Measurements from ENCODE around the gene TBX10.
"Not testable (repeated sequence)": the region's sequence is repeated elsewhere in the genome, so short reads cannot be mapped to it uniquely, and the experiment has no call there.

TBX10 gene

DNA sequence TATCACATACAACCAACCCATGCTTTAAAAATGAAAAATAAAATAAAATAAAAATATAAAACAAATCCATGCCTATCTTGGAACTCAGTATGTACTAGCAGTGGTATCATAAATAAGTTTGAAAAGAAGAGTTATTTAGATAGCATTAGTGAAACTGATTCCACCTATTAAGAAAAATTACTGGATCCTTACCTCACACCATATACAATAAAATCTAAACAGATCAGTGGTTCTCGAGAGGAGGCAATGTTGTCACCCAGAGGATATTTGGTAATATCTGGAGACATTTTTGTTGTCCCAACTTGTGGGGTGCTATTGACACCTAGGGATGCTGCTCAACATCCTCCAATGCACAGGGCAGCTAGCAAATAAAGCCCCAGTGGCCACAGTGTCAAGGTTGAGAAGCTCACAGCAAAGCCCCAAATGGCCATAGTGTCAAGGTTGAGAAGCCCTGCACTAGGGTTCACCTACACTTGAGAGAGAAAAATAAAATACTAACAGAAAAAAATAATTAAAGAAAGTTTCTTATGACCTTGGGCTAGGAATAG lies 42.7 kb downstream of the TBX10 start:
- H3K27me3 Mint-ChIP-seq: no peaks in the 10 kb centered on the region
- no peaks in the 10 kb centered on the region for H3K36me3 Mint-ChIP-seq
- no peak overlapping the region for H3K4me3 Mint-ChIP-seq
- H3K9me3 Mint-ChIP-seq: peaks cover 2% of the 10 kb centered on the region
- no peak for ATAC-seq
- H3K4me1 Mint-ChIP-seq: peaks cover 22% of the 10 kb centered on the region
- H3K27ac Mint-ChIP-seq: no peak overlapping the region

DNA sequence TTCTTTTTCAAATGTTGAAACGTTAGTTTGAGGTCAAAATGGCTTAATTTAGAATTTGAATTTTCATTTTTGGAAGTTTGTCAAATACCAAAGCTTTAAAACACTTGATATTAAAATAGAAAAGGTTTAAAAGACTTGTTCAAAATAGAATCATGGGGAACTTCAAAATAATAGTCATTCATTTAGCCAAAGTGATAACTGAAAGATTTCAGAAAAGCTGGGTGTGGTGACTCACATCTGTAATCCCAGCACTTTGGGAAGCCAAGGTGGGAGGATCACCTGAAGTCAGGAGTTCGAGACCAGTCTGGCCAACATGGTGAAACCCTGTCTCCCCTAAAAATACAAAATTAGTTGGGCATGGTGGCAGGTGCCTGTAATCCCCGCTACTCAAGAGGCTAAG lies 45.1 kb downstream of the TBX10 start:
- Mint-ChIP-seq H3K4me1 (peaks cover 17% of the 10 kb centered on the region), H3K27me3 (no peaks in the 10 kb centered on the region)

DNA sequence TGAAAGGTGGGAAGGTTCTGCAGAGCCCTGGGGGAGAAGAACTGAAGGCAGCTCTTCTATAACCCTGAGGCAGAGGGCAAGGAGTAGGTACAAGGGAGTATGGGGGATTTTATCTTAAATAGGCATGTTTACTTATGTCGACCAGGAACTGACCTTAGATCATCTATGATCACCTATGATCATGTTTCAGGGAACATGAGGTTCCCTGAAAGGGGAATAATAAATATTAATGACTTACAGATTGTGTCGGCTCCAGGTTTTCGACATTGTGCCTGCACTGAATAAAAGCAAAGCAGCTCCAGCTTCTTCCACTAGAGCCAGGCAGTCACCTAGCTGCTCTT lies 46.0 kb downstream of the TBX10 start:
- Mint-ChIP-seq H3K4me3 (no peak overlapping the region), H3K9me3 (peaks cover 2% of the 10 kb centered on the region), H3K36me3 (no peaks in the 10 kb centered on the region)

More for the DNA sequence above, 45.1 kb downstream of the TBX10 start:
- no peak overlapping the region for H3K27ac Mint-ChIP-seq
- no peak overlapping the region for H3K4me3 Mint-ChIP-seq
- no peaks in the 10 kb centered on the region for H3K36me3 Mint-ChIP-seq
- peaks cover 2% of the 10 kb centered on the region for H3K9me3 Mint-ChIP-seq
- no peak for ATAC-seq

DNA sequence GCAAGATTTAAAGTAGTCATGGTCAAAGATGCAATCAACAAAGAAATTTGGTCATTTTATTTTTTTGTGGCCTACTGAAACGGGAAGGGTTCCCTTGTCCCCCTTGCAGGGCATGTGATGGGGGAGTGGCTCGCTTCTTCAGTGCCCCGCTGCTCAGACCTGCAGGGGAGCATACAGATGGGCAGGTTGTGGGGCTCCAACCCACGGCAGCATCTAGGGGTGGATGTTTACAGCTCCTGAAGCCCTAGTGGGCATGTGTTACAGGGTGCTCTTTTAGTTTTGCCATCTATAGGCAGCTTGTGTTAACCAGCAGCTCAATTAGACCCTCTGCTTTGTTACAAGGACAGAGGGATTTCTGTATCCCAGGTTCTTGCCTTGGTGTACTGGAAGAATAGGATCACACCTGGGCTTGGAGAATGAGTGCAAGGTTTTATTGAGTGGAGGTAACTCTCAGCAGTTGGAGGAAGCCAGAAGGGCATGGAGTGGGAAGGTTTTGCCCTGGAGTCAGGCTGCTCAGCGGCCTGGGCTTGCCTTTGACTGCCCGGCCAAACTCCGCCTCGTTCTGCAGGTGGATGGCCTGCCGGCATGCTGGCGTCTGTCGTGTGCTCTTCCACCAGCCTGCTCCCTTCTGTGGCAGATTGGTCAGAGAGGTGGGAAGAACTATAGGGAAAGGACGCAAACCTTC lies 46.5 kb downstream of the TBX10 start:
- H3K9me3 Mint-ChIP-seq: peaks cover 2% of the 10 kb centered on the region
- peaks cover 17% of the 10 kb centered on the region for H3K4me1 Mint-ChIP-seq
- no peak overlapping the region for H3K4me3 Mint-ChIP-seq
- no peak for ATAC-seq
- H3K27ac Mint-ChIP-seq: no peak overlapping the region
- no peaks in the 10 kb centered on the region for H3K27me3 Mint-ChIP-seq
- H3K36me3 Mint-ChIP-seq: no peaks in the 10 kb centered on the region

More for the DNA sequence above, 46.0 kb downstream of the TBX10 start:
- Mint-ChIP-seq H3K27ac (no peak overlapping the region), H3K27me3 (no peaks in the 10 kb centered on the region), H3K4me1 (peaks cover 13% of the 10 kb centered on the region)
- no peak for ATAC-seq

DNA sequence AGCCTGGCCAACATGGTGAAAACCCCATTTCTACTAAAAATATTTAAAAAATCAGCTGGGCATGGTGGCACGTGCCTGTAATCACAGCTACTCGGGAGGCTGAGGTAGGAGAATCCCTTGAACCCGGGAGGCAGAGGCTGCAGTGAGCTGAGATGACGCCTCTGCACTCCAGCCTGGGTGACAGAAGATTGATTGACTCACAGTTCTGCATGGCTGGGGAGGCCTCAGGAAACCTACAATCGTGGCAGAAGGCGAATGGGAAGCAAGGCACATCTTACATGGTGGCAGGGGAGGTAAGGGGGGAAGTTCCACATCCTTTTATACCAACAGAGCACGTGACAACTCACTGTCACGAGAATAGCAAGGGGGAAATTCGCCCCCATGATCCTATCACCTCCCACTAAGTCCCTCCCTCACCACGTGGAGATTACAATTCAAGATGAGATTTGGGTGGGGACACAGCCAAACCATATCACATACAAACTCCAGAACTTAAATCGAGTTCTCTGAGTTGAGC lies 50.6 kb downstream of the TBX10 start:
- Mint-ChIP-seq H3K27ac (peak overlapping the region; percentile 98), H3K4me1 (peaks cover 55% of the 10 kb centered on the region)
- not testable (repeated sequence) for H3K4me3 Mint-ChIP-seq

DNA sequence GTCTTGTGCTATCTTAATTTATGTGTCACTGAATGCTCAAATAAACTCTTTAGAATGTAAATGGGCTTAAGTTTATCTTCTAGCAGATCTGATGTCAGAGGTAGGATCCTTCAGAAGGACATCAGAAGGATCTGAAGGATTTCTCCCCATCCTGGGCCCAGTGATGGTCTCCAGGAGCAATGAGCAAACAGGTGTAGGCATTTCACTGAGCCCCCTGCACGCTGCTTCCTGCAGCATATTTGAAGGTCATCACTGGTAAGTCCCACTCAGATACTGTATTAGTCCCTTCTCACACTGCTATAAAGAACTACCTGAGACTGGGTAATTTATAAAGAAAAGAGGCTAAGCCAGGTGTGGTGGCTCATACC lies 51.4 kb downstream of the TBX10 start:
- Mint-ChIP-seq H3K27me3 (no peaks in the 10 kb centered on the region), H3K4me3 (peak overlapping the region; percentile 46), H3K4me1 (peaks cover 60% of the 10 kb centered on the region), H3K9me3 (peaks cover 6% of the 10 kb centered on the region), H3K27ac (peak overlapping the region; percentile 98), H3K36me3 (peaks cover 30% of the 10 kb centered on the region)
- peak; percentile 74 for ATAC-seq

More for the DNA sequence above, 50.6 kb downstream of the TBX10 start:
- H3K9me3 Mint-ChIP-seq, H3K27me3 Mint-ChIP-seq, ATAC-seq: not testable (repeated sequence)
- peaks cover 30% of the 10 kb centered on the region for H3K36me3 Mint-ChIP-seq

DNA sequence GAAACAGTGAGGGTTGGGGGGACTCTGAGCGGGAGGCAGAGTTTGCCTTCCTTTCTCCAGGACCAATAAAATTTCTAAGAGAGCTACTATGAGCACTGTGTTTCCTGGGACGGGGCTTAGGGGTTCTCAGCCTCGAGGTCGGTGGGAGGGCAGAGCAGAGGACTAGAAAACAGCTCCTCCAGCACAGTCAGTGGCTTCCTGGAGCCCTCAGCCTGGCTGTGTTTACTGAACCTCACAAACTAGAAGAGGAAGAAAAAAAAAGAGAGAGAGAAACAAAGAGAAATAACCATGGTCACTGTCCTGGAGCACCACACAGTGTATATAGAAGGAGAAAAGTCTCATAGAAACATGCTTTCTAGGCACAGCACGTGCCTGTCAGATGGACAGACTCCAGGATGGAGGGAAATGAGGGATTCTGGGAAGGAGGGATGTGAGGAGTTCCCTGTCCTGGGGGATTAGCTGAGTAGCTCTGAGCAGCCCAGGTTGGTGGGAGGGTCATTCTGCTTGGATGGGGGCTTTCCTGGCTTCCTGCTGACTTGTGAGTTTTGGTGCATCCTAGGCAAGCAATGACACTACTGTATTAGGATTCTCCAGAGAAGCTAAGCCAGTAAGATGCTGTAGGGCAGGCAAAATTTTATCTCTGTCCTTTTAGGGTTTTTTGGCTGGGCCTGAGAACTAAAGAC lies 52.9 kb downstream of the TBX10 start:
- Mint-ChIP-seq H3K9me3 (peaks cover 6% of the 10 kb centered on the region), H3K36me3 (peaks cover 30% of the 10 kb centered on the region), H3K4me3 (peak overlapping the region; percentile 19), H3K4me1 (peaks cover 71% of the 10 kb centered on the region), H3K27me3 (no peaks in the 10 kb centered on the region), H3K27ac (peak overlapping the region; percentile 98)
- ATAC-seq: no peak

DNA sequence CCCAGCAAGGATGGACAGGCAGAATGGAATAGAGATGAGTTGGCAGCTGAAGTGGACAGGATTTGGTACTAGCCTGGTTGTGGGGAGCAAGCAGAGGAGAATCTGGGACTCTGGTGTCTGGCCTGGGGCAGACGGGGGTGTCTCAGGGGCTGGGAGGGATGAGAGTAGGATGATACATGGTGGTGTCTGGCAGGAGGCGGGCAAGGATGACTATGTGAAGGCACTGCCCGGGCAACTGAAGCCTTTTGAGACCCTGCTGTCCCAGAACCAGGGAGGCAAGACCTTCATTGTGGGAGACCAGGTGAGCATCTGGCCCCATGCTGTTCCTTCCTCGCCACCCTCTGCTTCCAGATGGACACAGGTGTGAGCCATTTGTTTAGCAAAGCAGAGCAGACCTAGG lies 53.7 kb downstream of the TBX10 start:
- peaks cover 30% of the 10 kb centered on the region for H3K36me3 Mint-ChIP-seq
- H3K27me3 Mint-ChIP-seq: no peaks in the 10 kb centered on the region
- peak overlapping the region; percentile 98 for H3K27ac Mint-ChIP-seq
- no peak for ATAC-seq
- H3K4me3 Mint-ChIP-seq: peak overlapping the region; percentile 85
- peaks cover 71% of the 10 kb centered on the region for H3K4me1 Mint-ChIP-seq
- peaks cover 6% of the 10 kb centered on the region for H3K9me3 Mint-ChIP-seq

DNA sequence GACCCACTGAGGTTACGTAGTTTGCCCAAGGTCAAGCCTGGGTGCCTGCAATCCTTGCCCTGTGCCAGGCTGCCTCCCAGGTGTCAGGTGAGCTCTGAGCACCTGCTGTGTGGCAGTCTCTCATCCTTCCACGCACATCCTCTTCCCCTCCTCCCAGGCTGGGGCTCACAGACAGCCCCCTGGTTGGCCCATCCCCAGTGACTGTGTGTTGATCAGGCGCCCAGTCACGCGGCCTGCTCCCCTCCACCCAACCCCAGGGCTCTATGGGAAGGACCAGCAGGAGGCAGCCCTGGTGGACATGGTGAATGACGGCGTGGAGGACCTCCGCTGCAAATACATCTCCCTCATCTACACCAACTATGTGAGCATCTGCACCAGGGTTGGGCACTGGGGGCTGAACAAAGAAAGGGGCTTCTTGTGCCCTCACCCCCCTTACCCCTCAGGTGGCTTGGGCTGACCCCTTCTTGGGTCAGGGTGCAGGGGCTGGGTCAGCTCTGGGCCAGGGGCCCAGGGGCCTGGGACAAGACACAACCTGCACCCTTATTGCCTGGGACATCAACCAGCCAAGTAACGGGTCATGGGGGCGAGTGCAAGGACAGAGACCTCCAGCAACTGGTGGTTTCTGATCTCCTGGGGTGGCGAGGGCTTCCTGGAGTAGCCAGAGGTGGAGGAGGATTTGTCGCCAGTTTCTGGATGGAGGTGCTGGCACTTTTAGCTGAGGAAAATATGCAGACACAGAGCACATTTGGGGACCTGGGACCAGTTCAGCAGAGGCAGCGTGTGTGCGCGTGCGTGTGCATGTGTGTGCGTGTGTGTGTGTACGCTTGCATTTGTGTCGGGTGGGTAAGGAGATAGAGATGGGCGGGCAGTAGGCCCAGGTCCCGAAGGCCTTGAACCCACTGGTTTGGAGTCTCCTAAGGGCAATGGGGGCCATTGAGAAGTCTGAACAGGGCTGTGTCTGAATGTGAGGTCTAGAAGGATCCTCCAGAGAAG lies 54.4 kb downstream of the TBX10 start:
- ATAC-seq: no peak
- H3K9me3 Mint-ChIP-seq: peaks cover 6% of the 10 kb centered on the region
- peak overlapping the region; percentile 85 for H3K4me3 Mint-ChIP-seq
- peak overlapping the region; percentile 98 for H3K27ac Mint-ChIP-seq
- H3K36me3 Mint-ChIP-seq: peaks cover 30% of the 10 kb centered on the region
- peaks cover 69% of the 10 kb centered on the region for H3K4me1 Mint-ChIP-seq
- peaks cover 6% of the 10 kb centered on the region for H3K27me3 Mint-ChIP-seq

DNA sequence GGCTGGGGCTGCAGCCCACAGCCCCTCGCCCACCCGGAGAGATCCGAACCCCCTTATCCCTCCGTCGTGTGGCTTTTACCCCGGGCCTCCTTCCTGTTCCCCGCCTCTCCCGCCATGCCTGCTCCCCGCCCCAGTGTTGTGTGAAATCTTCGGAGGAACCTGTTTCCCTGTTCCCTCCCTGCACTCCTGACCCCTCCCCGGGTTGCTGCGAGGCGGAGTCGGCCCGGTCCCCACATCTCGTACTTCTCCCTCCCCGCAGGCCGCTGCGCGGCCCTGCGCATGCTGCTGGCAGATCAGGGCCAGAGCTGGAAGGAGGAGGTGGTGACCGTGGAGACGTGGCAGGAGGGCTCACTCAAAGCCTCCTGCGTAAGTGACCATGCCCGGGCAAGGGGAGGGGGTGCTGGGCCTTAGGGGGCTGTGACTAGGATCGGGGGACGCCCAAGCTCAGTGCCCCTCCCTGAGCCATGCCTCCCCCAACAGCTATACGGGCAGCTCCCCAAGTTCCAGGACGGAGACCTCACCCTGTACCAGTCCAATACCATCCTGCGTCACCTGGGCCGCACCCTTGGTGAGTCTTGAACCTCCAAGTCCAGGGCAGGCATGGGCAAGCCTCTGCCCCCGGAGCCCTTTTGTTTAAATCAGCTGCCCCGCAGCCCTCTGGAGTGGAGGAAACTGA lies 55.2 kb downstream of the TBX10 start:
- peaks cover 15% of the 10 kb centered on the region for H3K27me3 Mint-ChIP-seq
- peaks cover 72% of the 10 kb centered on the region for H3K4me1 Mint-ChIP-seq
- ATAC-seq: peak; percentile 2

DNA sequence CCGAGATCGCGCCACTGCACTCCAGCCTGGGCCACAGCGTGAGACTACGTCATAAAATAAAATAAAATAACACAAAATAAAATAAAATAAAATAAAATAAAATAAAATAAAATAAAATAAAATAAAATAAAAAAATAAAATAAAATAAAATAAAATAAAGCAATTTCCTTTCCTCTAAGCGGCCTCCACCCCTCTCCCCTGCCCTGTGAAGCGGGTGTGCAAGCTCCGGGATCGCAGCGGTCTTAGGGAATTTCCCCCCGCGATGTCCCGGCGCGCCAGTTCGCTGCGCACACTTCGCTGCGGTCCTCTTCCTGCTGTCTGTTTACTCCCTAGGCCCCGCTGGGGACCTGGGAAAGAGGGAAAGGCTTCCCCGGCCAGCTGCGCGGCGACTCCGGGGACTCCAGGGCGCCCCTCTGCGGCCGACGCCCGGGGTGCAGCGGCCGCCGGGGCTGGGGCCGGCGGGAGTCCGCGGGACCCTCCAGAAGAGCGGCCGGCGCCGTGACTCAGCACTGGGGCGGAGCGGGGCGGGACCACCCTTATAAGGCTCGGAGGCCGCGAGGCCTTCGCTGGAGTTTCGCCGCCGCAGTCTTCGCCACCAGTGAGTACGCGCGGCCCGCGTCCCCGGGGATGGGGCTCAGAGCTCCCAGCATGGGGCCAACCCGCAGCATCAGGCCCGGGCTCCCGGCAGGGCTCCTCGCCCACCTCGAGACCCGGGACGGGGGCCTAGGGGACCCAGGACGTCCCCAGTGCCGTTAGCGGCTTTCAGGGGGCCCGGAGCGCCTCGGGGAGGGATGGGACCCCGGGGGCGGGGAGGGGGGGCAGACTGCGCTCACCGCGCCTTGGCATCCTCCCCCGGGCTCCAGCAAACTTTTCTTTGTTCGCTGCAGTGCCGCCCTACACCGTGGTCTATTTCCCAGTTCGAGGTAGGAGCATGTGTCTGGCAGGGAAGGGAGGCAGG lies 56.0 kb downstream of the TBX10 start, which contains the start of gene GSTP1:
TSS of gene GSTP1 (plus strand) at position 566 of the 958 bp plus-strand sequence. CDS start at position 598, 32 bp downstream.
- Mint-ChIP-seq H3K36me3 (peaks cover 30% of the 10 kb centered on the region), H3K27me3 (peaks cover 16% of the 10 kb centered on the region), H3K4me1 (peaks cover 76% of the 10 kb centered on the region), H3K9me3 (peaks cover 6% of the 10 kb centered on the region), H3K4me3 (peak within 1 kb of the TSS; percentile 88), H3K27ac (peak within 1 kb of the TSS; percentile 98)
- ATAC-seq: peak; percentile 83

More for the DNA sequence above, 55.2 kb downstream of the TBX10 start:
- H3K4me3 Mint-ChIP-seq: peak overlapping the region; percentile 85
- peaks cover 6% of the 10 kb centered on the region for H3K9me3 Mint-ChIP-seq
- peaks cover 30% of the 10 kb centered on the region for H3K36me3 Mint-ChIP-seq
- peak overlapping the region; percentile 98 for H3K27ac Mint-ChIP-seq

DNA sequence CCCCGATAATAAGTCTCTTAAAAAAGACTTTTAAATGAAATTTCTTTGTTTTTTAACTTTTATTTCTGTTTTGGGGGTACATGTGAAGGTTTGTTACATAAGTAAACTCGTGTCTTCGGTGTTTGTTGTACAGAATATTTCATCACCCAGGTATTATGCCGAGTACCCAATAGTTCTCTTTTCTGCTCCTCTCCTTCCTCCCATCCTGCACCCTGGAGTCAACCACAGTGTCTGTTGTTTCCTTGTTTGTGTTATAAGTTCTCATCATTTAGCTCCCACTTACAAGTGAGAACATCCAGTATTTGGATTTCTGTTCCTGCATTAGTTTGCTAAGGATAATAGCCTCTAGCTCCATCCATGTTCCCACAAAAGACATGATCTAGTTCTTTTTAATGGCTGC lies 57.6 kb downstream of the TBX10 start:
- no peak overlapping the region for H3K4me3 Mint-ChIP-seq
- peaks cover 3% of the 10 kb centered on the region for H3K9me3 Mint-ChIP-seq
- peaks cover 24% of the 10 kb centered on the region for H3K27me3 Mint-ChIP-seq
- peaks cover 25% of the 10 kb centered on the region for H3K36me3 Mint-ChIP-seq
- peaks cover 62% of the 10 kb centered on the region for H3K4me1 Mint-ChIP-seq
- H3K27ac Mint-ChIP-seq: no peak overlapping the region
- ATAC-seq: no peak

DNA sequence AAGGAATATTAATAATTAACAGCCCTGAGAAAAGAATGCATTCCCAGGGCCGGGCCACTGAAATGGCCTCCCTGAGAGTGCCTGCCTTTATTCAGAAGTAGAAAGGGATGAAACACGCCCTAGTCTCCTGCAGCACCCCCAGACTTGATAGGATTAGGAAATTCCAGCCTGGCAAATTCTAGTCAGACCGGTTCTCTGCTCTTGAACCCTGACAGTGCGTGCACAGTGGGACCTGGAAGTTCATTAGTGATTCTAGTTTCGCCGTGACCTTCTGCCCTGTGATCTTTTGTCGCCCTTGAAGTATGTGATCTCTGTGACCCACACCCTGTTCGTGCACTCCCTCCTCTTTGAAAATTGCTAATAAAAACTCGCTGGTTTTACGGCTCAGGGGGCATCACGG lies 58.1 kb downstream of the TBX10 start:
- H3K27ac Mint-ChIP-seq: no peak overlapping the region
- no peak for ATAC-seq
- peaks cover 19% of the 10 kb centered on the region for H3K36me3 Mint-ChIP-seq
- no peak overlapping the region for H3K4me3 Mint-ChIP-seq
- H3K4me1 Mint-ChIP-seq: peaks cover 57% of the 10 kb centered on the region
- H3K27me3 Mint-ChIP-seq: peaks cover 29% of the 10 kb centered on the region
- no peaks in the 10 kb centered on the region for H3K9me3 Mint-ChIP-seq

All from stimulated activated memory B cell treated with anti-CD40 and anti-IgM and Interleukin-4, amounts not matched to agents 10 μg/mL and 1 μg/mL and 100 μg/mL, for 72 hours (primary cell).